SK-N-MC (cell line): ENCODE data around the gene ZNF536.

Experiments
- FOXP2 ChIP-seq: optimal IDR thresholded peaks from 2 replicates; pipeline ENCODE3; 2011; ENCODE audit warnings: mild to moderate bottlenecking, moderate library complexity; ENCODE audit not compliant: insufficient read depth; ENCODE audit errors: extremely low read length, control extremely low read depth
- POLR2AphosphoS5 ChIP-seq: IDR thresholded peaks from 2 replicates; pipeline ENCODE4 v1.6.1; 2012; ENCODE audit warnings: mild to moderate bottlenecking, low read depth, low read length, borderline replicate concordance

GRCh38 chr19:30540761-30541160 is 168.6 kb downstream of the ZNF536 start:
- TF ChIP-seq POLR2AphosphoS5, result no peak
- no peak for TF ChIP-seq FOXP2
